Measurements from ENCODE around the gene RPS19BP1.

GRCh38 chr22:39522567-39523300, 9.8 kb downstream of the RPS19BP1 start:
- no peak for TF ChIP-seq POLR2A (IDR thresholded peaks at IDR 0.05)
- no peak for TF ChIP-seq CTCF (IDR thresholded peaks at IDR 0.05)
